ENCODE measurements around the gene TTC9B.
"Not testable (repeated sequence)": the region's sequence is repeated elsewhere in the genome, so short reads cannot be mapped to it uniquely, and the experiment has no call there.

The TTC9B gene

GRCh38 chr19:40232479-40232878 lies 14.3 kb upstream of the TTC9B start:
- no peak for DNase-seq

DNA sequence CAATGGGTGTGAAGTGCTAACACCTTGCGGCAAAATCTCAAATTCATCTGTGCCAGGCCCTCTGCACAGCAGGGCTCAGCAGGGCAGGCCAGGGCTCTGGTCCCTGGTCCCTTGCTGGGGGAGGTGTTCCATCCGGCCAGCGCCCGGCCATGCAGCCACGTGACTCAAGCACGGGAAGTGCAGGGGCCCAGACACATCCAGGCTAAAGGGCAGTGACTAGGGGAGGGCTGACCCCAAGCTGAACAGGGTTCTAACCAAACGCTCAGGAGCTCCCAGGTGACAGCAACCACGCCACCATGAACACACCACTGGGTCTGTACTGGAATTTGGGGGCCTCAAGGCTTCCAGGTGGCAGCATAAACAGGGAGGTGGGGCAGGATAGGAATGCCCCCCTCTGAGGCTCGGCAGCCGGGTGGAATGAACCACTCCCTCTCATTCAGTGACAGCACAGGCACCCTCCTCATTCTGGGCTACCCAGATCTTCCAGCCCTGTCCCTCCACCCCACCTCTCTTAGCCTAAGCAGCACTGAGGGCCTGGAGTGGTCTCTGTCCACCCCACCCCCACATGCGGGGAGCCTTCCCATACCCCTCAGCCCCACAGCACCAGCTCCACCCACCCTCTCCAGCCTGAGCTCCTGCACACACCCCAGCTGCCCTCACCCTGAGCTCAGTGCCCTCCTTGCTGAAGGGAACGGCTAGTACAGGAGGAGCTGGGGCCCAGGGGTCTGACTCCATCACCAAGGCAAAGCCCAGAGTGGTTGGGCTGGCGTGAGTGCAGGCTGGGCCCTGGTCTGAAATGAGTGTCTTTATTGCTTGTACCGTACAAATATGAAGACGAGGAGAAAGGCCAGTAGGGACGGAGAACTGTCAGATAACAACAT lies 13.6 kb upstream of the TTC9B start:
- no peak for DNase-seq

DNA sequence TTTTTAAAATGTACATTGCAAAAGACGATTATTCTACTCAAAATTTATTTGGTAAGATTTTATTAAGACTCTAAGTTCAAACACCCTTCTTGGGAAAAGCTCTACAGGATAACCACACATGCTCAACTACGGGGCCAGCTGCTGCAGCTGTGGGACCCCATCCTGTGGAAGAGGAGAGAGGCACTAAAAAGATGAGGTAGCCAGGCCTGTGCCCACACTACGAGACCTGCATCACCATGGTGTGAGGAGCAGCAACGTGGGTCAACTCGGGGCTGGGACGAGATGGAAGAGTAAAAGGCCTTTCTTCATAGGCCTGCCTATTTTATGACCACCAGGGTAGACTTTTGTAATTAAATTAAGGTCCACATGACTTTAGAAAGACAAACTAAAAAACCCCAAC lies 12.9 kb upstream of the TTC9B start:
- DNase-seq: no peak

GRCh38 chr19:40229926-40230417 lies 11.8 kb upstream of the TTC9B start:
- DNase-seq: no peak

- DNase-seq: peak; percentile 31
Observed at GRCh38 chr19:40229484-40229883, 11.3 kb upstream of the TTC9B start.

GRCh38 chr19:40228863-40229262 lies 10.7 kb upstream of the TTC9B start:
- no peak for DNase-seq

DNA sequence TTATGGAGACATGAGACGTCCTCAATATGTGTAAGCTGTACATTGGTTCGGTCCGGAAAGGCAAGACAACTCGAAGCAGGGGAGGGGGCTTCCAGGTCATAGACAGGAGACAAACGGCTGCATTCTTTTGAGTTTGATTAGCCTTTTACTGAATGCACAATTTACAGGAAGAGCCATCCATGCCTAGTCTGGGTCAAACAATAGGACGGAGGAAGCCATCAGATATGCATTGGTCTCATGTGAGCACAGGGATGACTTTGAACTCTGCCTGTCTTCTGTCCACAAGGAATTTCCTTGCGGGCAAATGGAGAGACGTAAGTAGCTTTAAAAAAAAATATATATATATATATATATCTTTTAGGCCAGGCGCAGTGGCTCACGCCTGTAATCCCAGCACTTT lies 10.2 kb upstream of the TTC9B start:
- DNase-seq: no peak

- no peak for DNase-seq
Observed at GRCh38 chr19:40225440-40226305, 7.5 kb upstream of the TTC9B start.

DNA sequence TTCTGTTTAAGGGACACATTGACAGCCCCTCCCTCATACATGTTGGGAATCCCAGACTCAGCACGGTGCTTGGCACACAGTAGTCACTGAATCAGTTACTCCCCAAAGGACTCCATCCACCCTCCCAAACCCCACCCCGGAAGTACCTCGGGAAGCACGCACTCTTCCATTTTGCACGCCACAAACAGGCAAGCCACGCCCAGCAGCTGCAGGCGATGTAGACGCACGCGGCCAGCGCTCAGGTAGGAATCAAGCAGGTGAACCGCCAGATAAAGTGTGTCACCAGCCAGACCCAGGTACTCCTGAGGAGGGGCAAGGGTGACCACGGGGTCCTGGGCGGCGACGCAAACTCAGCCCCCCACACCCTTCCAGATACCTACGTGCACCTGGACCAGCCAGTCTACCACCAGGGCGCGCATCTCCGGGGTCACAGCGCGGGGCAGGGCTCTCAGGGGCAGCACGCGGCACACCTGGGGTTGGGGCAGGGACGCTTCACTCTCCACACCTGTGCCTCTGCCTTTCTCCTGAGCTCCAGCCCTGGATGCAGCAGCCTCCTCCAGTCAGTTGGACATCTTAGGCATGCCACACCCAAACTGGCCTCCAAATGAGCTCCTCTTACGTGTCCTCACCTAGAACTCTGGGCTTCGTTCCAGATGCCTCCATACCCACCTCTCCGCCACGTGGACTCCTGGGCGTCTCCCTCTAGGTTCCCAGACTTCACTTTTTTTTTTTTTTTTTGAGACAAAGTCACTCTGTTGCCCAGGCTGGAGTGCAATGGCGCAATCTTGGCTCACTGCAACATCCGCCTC lies 6.4 kb upstream of the TTC9B start:
- DNase-seq: no peak

- peak; percentile 32 for DNase-seq
Observed at GRCh38 chr19:40223135-40223822, 5.1 kb upstream of the TTC9B start.

DNA sequence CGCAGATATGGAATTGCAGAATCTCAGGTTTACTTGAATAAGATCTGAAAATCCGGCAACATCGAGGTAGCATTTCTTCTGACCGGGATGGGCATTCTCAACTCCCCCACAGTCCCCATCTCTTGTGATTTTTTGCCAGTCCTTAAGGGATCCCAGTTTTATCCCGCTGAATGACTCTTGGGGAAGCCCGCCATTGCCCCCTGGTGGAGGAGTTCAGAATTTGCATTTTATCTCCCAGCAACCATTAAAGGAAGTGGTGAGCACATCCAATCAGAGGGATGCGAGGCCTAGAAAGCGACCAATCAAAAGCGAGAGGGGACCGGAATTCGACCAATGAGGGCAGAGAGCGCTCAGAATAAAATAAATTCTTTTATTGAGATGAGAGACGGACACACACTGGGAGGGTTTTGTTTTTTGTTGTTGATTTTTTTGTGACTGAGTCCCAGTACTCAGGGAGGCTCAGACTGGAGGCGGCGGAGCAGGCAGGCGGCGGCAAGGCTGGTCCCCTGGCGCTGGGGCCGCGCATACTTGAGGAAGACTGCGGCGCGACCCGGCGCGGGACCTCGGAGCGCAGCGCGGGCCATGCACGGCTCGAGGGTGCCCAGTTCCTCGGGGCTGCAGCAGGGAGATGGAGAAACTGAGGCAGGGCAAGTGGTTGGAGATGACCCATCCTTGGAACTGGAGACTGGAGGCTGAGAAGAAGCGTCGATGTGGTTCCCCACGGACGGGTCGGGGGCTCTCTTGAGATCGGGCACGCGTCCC lies 3.9 kb upstream of the TTC9B start:
- peak; percentile 77 for DNase-seq

DNA sequence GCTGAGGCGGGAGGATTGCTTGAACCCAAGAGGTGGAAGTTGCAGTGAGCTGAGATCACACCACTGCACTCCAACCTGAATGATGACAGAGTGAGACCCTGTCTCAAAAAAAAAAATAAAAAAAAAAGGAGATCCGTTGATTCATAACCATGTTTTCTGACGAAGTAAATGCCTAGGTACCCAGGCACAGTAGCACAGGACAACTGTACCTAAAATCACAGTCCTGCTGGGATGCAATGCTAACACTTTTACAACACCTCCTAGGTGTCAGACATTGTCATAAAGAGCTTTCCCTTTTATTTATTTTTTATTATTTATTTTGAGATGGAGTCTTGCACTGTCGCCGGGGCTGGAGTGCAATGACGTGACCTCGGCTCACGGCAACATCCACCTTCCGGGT lies 2.5 kb upstream of the TTC9B start:
- DNase-seq: no peak

GRCh38 chr19:40219721-40220276 lies 1.6 kb upstream of the TTC9B start:
- DNase-seq: no peak

DNA sequence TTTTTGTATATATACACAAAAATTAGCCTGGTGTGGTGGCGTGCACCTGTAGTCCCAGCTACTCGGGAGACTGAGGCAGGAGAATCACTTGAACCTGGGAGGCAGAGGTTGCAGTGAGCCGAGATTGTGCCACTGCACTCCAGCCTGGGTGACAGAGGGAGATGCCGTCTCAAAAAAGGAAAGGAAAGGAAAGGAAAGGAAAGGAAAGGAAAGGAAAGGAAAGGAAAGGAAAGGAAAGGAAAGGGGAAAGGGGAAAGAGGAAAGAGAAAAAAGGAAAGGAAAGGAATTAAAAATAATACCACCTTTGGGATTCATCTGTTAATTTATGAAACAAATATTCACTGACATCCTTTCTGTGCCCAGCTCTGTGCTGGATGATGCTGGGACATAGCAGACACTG lies 845 bp upstream of the TTC9B start:
- DNase-seq: not testable (repeated sequence)

GRCh38 chr19:40217027-40217810 lies 965 bp downstream of the TTC9B start:
- peak; percentile 41 for DNase-seq

DNA sequence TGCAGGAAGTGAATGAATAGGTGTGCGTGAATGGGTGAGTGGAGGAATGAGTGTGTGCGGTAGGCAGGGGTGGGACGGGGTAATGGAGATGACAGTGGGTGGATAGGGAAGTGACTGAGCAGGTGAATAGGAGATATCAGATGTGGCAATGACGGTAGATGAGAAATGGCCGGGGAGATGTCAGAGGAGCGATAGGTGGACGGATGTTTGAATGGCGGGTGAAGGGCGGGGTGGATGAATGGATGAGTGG lies 1.5 kb downstream of the TTC9B start:
- no peak for DNase-seq

DNA sequence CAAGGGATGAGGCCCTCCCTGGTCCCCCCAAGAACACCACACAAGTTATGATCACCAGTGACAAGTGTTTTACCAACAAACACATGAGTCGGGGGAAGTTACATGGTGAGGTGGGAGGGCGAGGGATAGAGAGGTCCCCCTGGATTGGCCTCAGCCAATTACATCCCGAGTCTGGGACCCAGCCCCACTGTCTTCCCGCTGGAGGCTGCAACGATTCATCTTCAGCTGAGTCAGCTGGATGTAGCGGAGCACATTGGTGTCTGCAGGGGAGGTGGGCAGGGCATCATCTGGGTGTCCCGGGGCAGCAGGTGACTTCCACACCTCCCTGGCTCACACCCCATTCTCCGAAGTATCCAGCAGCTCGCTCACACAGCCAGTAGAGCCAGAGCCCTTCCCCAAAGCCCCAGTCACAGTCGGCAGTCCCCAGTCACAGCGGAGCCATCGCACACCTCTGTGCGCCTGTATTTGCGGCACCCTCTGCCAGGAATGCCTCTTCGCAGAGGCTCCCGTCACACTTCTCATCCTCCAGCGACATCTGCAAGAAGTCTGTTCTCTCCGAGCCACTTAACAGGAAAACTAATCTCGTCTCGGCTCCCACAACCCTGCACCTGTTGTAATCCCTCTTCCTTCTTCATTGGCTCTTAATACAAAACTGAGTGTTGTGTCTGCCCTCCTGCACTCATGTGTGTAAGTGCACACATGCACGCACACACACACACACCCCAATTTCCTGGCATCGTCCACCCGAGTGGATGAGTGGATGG lies 2.0 kb downstream of the TTC9B start:
- no peak for DNase-seq

- no peak for DNase-seq
Observed at GRCh38 chr19:40214936-40215335, 3.2 kb downstream of the TTC9B start.

GRCh38 chr19:40213882-40214570 lies 4.2 kb downstream of the TTC9B start:
- DNase-seq: no peak
